Brain microvascular endothelial cell (primary cell): ENCODE measurements around the gene KRTAP4-12.
"Not testable (repeated sequence)": the region's sequence is repeated elsewhere in the genome, so short reads cannot be mapped to it uniquely, and the experiment has no call there.

Experiments used
- DNase-seq: peaks from one replicate; pipeline ENCODE4 v3.0.0-alpha.2; 2020
- H3K27ac ChIP-seq: fragments of 250-450 bp; sonication (Bioruptor Pico); 2 replicates; pipeline ENCODE4 v1.5.1; 2020; ENCODE audit warnings: mild to moderate bottlenecking, moderate library complexity
- H3K27me3 ChIP-seq: fragments of 250-450 bp; sonication (Bioruptor Pico); replicated peaks from 2 replicates; pipeline ENCODE4 v1.5.1; 2020; ENCODE audit warnings: mild to moderate bottlenecking
- H3K36me3 ChIP-seq: fragments of 250-450 bp; sonication (Bioruptor Pico); replicated peaks from 2 replicates; pipeline ENCODE4 v1.5.1; 2020; ENCODE audit warnings: mild to moderate bottlenecking
- H3K4me3 ChIP-seq: 2 replicates; pipeline ENCODE4 v1.5.1; 2011; ENCODE audit warnings: low read depth, mild to moderate bottlenecking, control low read depth, low read length, moderate library complexity
- in situ Hi-C: cut with HindIII; loops from 2 replicates; pipeline ENCODE4 v1.10.0; 2017; ENCODE audit warnings: low sequenced_read_pairs, low pct_ligation_motif_present
- TF ChIP-seq, protein P1 (sequence below): IDR thresholded peaks from 2 replicates; pipeline ENCODE4 v1.5.1; 2011; ENCODE audit warnings: low read depth, mild to moderate bottlenecking, moderate library complexity, low read length, control low read depth, inconsistent platforms; ENCODE audit errors: missing control alignments

KRTAP4-12 gene

GRCh38 chr17:41123991-41124371 lies at the start of gene KRTAP4-12:
Gene KRTAP4-12, minus strand, starts transcription at chr17:41124182. Its CDS starts 60 bp downstream, at chr17:41124122.
- H3K27me3 ChIP-seq, H3K4me3 ChIP-seq, H3K27ac ChIP-seq, in situ Hi-C loops, H3K36me3 ChIP-seq, DNase-seq: not testable (repeated sequence)

DNA sequence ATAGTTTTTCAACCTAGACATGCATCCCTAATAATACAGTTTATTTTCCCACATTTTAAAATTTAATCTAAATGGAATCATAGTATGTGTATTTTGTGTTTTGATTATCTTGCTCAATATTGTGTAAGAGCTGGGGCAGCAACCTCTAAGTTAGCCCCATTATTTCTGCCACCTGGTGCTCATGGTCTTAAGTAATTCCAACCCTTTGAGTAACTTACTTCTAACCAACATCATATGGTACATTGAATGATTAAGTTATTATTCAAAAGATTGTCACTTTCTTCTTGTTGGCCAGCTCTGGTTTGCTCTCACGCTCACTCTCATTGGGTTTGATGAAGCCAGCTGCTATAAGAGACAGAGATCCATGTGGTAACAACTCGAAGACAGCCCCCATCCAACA lies 47.9 kb upstream of the KRTAP4-12 start:
- no peaks in the 10 kb centered on the region for H3K27me3 ChIP-seq
- no peak for DNase-seq
- in situ Hi-C loops = no loop called here

DNA sequence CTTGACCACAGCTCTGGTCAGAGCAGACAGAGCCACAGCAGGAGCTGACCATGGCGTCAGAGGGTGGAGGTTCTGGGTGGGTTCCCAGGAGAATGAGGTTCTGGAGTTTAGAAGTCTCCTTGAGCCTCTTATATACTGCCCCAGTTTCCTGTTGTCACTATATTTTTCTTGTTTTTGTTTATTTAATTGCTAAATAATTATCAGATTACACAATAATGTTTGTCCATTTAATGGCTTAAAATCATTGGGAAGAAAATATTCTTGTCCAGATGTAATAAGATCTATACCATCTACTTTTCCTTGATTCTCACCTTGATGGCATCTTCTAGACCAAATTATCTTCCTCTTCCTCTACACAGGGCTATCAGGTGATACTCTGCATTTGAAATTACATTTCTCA lies 44.1 kb upstream of the KRTAP4-12 start, which contains the start of gene KRTAP4-3:
Gene KRTAP4-3 (minus strand): TSS at position 101 of the 400 bp plus-strand sequence. CDS start 49 bp downstream, at position 52.
- H3K27me3 ChIP-seq = no peaks in the 10 kb centered on the region
- in situ Hi-C loops = no loop called here

More for the DNA sequence above, 47.9 kb upstream of the KRTAP4-12 start:
- Histone ChIP-seq H3K36me3 (no peaks in the 10 kb centered on the region), H3K4me3 (no peak overlapping the region), H3K27ac (no peak overlapping the region)
- TF ChIP-seq, protein P1, sequence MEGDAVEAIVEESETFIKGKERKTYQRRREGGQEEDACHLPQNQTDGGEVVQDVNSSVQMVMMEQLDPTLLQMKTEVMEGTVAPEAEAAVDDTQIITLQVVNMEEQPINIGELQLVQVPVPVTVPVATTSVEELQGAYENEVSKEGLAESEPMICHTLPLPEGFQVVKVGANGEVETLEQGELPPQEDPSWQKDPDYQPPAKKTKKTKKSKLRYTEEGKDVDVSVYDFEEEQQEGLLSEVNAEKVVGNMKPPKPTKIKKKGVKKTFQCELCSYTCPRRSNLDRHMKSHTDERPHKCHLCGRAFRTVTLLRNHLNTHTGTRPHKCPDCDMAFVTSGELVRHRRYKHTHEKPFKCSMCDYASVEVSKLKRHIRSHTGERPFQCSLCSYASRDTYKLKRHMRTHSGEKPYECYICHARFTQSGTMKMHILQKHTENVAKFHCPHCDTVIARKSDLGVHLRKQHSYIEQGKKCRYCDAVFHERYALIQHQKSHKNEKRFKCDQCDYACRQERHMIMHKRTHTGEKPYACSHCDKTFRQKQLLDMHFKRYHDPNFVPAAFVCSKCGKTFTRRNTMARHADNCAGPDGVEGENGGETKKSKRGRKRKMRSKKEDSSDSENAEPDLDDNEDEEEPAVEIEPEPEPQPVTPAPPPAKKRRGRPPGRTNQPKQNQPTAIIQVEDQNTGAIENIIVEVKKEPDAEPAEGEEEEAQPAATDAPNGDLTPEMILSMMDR = no peak

DNA sequence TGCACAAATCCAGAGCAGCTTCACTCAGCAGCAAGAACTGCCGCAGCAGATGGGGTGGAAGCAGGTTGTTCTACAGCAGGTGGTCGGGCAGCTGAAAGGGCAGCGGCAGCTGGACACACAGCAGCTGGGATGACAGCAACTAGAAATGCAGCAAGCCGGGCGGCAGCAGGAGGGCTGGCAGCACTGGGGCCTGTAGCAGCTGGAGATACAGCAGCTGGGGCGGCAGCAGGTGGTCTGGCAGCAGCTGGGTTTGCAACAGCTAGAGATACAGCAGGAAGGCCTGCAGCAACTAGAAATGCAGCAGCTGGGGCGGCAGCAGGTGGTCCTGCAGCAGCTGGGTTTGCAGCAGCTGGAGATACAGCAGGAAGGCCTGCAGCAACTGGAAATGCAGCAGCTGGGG lies 43.6 kb upstream of the KRTAP4-12 start:
- in situ Hi-C loops = no loop called here
- no peak overlapping the region for H3K4me3 ChIP-seq
- no peak for DNase-seq

More for the DNA sequence above, 44.1 kb upstream of the KRTAP4-12 start, which contains the start of gene KRTAP4-3:
- TF ChIP-seq, protein P1 = no peak
- no peak within 1 kb of the TSS for H3K4me3 ChIP-seq
- H3K27ac ChIP-seq = no peak within 1 kb of the TSS
- DNase-seq = no peak
- H3K36me3 ChIP-seq = no peaks in the 10 kb centered on the region

GRCh38 chr17:41163828-41164227 lies 39.8 kb upstream of the KRTAP4-12 start:
- no peak overlapping the region for H3K27ac ChIP-seq
- DNase-seq = no peak

More for the DNA sequence above, 43.6 kb upstream of the KRTAP4-12 start:
- Histone ChIP-seq H3K36me3 (no peaks in the 10 kb centered on the region), H3K27me3 (no peaks in the 10 kb centered on the region), H3K27ac (no peak overlapping the region)
- TF ChIP-seq, protein P1 = no peak

DNA sequence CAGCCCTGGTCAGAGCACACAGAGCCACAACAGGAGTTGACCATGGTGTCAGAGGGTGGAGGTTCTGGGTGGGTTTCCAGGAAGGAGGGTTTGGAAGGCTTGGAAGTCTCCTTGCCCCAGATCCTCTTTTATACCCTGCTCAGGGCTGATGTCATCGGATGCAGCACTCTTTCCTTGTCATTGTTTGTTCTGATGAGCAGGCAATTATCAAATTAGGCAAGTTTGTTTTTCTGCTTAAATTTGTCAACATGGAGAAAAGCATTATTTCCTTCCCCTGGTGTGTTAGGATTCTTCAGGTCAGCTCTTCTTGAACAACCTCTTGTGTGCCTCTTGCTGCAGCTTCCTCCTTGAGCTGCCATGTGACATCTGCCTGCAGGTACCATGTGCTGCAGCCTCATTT lies 36.7 kb upstream of the KRTAP4-12 start, which contains the start of gene KRTAP4-4:
Gene KRTAP4-4 (minus strand): TSS at position 101 of the 400 bp plus-strand sequence. CDS start 57 bp downstream, at position 44.
- in situ Hi-C loops = no loop called here
- Histone ChIP-seq H3K27ac (no peak within 1 kb of the TSS), H3K36me3 (no peaks in the 10 kb centered on the region), H3K27me3 (no peaks in the 10 kb centered on the region), H3K4me3 (no peak within 1 kb of the TSS)
- TF ChIP-seq, protein P1 = no peak
- no peak for DNase-seq

More at GRCh38 chr17:41163828-41164227, 39.8 kb upstream of the KRTAP4-12 start:
- Histone ChIP-seq H3K36me3 (no peaks in the 10 kb centered on the region), H3K4me3 (no peak overlapping the region), H3K27me3 (no peaks in the 10 kb centered on the region)
- in situ Hi-C loops = no loop called here
- TF ChIP-seq, protein P1 = no peak

GRCh38 chr17:41160190-41160589 lies 36.2 kb upstream of the KRTAP4-12 start:
- H3K27me3 ChIP-seq, in situ Hi-C loops, DNase-seq, H3K27ac ChIP-seq, H3K36me3 ChIP-seq, H3K4me3 ChIP-seq: not testable (repeated sequence)
